Gastrocnemius medialis (tissue), 4 donors: ENCODE data around the gene ST6GALNAC2. TPM values are rescaled to one million over a fixed set of nuclear protein-coding genes. Genes with fewer than 3 reads are reported as not detected.

Source experiments
- ATAC-seq, 2 donors: fragments of 150-250 bp; one replicate each; pipeline ENCODE4 v1.9.1; 2016
- DNase-seq, 2 donors: peaks; one replicate each; pipeline ENCODE4 v3.0.0-alpha.2; 2019
- H3K27ac ChIP-seq, 4 donors: fragments of 200-600 bp; sonication (generic); 1 replicate in 1 of 4; 2 replicates in 3 of 4; pipeline ENCODE4 v1.5.1; 2016 to 2018; ENCODE audit warnings: mild to moderate bottlenecking in 2 of 4, moderate library complexity in 1 of 4
- H3K27me3 ChIP-seq, 3 donors: fragments of 200-600 bp; sonication (generic) in 2 of 3; 1 replicate in 1 of 3; 2 replicates in 2 of 3; pipeline versions ENCODE4 v1.5.1 to v1.6.0; 2016 to 2019; ENCODE audit warnings: mild to moderate bottlenecking in 1 of 3, moderate library complexity in 1 of 3
- H3K36me3 ChIP-seq, 2 donors: fragments of 200-600 bp; sonication (generic) in 1 of 2; one replicate each; pipeline ENCODE4 v1.5.1; 2017 to 2018
- H3K4me1 ChIP-seq, 2 donors: fragments of 200-600 bp; sonication (generic) in 1 of 2; one replicate each; pipeline ENCODE4 v1.5.1; 2016 to 2017; ENCODE audit warnings: mild to moderate bottlenecking in 2 of 2
- H3K4me3 ChIP-seq, 4 donors: fragments of 200-600 bp; sonication (generic) in 3 of 4; 1 replicate in 1 of 4; 2 replicates in 3 of 4; pipeline ENCODE4 v1.5.1; 2016 to 2019; ENCODE audit warnings: mild to moderate bottlenecking in 2 of 4
- H3K9me3 ChIP-seq, 3 donors: fragments of 200-600 bp; sonication (generic) in 2 of 3; 1 replicate in 1 of 3; 2 replicates in 2 of 3; pipeline ENCODE4 v1.5.1; 2016 to 2019
- CTCF ChIP-seq, 5 experiments: fragments of 450-650 bp in 3 of 5; fragments of 200-600 bp in 2 of 5; sonication (generic) in 2 of 5; IDR thresholded peaks in 4 of 5; conservative IDR thresholded peaks in 1 of 5; 1 replicate in 4 of 5; 2 replicates in 1 of 5; pipeline ENCODE4 v1.5.1; 2016 to 2019; ENCODE audit warnings: antibody characterized with exemption in 5 of 5, mild to moderate bottlenecking in 3 of 5, moderate library complexity in 3 of 5
- POLR2A ChIP-seq, 2 donors: fragments of 450-650 bp; IDR thresholded peaks; one replicate each; pipeline ENCODE4 v1.6.1; 2017; ENCODE audit warnings: antibody characterized with exemption in 2 of 2, mild to moderate bottlenecking in 2 of 2, moderate library complexity in 2 of 2
- in situ Hi-C, 4 donors: fragments of 200-750 bp; cut with MboI; loops; one replicate each; pipeline versions ENCODE4 v1.15.0 to v1.8.0; 2017; ENCODE audit warnings: low sequenced_read_pairs in 4 of 4
- intact Hi-C: fragments of 100-400 bp; cut with DNase I; formaldehyde crosslinking; loops from one replicate; pipeline ENCODE4 v1.15.1; 2023; ENCODE audit warnings: low total_unique reads
- total RNA-seq, 4 donors: library from RNA; depleted of rRNA; stranded (reverse); fragments of >200 nt; gene quantifications; one replicate each; pipeline versions ENCODE4 v1.1.0 to v1.2.3, GENCODE V29; 2016

The ST6GALNAC2 gene
- total RNA-seq, 4 donors from 2014 or later = 13.6 to 31.1 (median 27.4) TPM

DNA sequence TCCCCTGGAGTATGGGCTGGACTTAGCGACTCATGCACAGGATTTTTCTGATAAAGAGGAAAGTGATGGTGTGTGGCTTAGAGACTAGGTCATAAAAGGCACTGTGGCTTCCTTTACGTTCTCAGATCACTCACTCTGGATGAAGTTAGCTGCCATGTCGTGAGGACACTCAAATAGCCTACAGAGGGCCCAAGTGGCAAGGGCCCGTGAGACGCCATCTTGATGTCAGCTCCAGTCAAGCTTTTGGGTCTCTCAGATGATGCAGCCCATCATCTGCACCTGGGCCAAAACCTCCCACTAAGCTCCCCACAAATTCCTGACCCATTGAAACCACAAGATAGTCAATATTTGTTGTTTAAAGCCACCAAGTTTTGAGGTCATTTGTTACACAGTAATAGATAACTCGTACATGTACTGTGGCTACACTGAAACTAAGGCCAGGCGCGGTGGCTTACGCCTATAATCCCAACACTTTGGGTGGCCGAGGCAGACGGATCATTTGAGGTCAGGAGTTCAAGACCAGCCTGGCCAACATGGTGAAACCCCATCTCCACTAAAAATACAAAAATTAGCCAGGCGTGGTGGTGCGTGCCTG, 14.7 kb downstream of the ST6GALNAC2 start:
- Histone ChIP-seq H3K36me3 (peaks cover 0 to 6% of the 10 kb centered on the region in 2 donors), H3K4me1 (peaks cover 24 to 29% of the 10 kb centered on the region in 2 donors), H3K27ac (peak overlapping the region in 1 of 4 donors; percentile 69), H3K9me3 (no peaks in the 10 kb centered on the region), H3K4me3 (no peak overlapping the region), H3K27me3 (no peaks in the 10 kb centered on the region)
- ATAC-seq = no peak
- intact Hi-C loops = no loop called here
- no peak for TF ChIP-seq CTCF (IDR thresholded peaks at IDR 0.05 in 4 of 5, conservative IDR thresholded peaks at IDR 0.05 in 1 of 5)
- no peak for TF ChIP-seq POLR2A (IDR thresholded peaks at IDR 0.05)
- no peak for DNase-seq
- in situ Hi-C loops = loop anchor here in 1 of 4 donors (25.0 kb wide), 1 partner anchor 141 kb away; the partner anchor contains the start of gene MXRA7

GRCh38 chr17:76570457-76570856, 15.2 kb downstream of the ST6GALNAC2 start:
- intact Hi-C loops = no loop called here
- no peak for ATAC-seq
- Histone ChIP-seq H3K9me3 (no peaks in the 10 kb centered on the region), H3K27me3 (no peaks in the 10 kb centered on the region), H3K36me3 (peaks cover 0 to 11% of the 10 kb centered on the region in 2 donors), H3K27ac (peak overlapping the region; percentile 67 to 81 (median 73)), H3K4me3 (no peak overlapping the region), H3K4me1 (peaks cover 24 to 29% of the 10 kb centered on the region in 2 donors)
- in situ Hi-C loops = loop anchor here in 1 of 4 donors (25.0 kb wide), 1 partner anchor 142 kb away; the partner anchor contains the start of gene MXRA7
- DNase-seq = no peak
- TF ChIP-seq CTCF (IDR thresholded peaks at IDR 0.05 in 4 of 5, conservative IDR thresholded peaks at IDR 0.05 in 1 of 5) = no peak

- ATAC-seq (peak; percentile 73 to 89), DNase-seq (peak; percentile 75 to 84)
- H3K4me1 ChIP-seq = peaks cover 24 to 29% of the 10 kb centered on the region in 2 donors
- in situ Hi-C loops (loop anchor here in 1 of 4 donors (25.0 kb wide), 1 partner anchor 143 kb away; the partner anchor contains the start of gene MXRA7), intact Hi-C loops (no loop called here)
- H3K27ac ChIP-seq = peak overlapping the region; percentile 67 to 81 (median 73)
- no peak overlapping the region for H3K4me3 ChIP-seq
- peaks cover 0 to 18% of the 10 kb centered on the region in 2 donors for H3K36me3 ChIP-seq
- no peak for TF ChIP-seq POLR2A (IDR thresholded peaks at IDR 0.05)
- no peak for TF ChIP-seq CTCF (IDR thresholded peaks at IDR 0.05 in 4 of 5, conservative IDR thresholded peaks at IDR 0.05 in 1 of 5)
- H3K9me3 ChIP-seq = no peaks in the 10 kb centered on the region
- H3K27me3 ChIP-seq = no peaks in the 10 kb centered on the region
Observed at GRCh38 chr17:76569607-76570279, 15.9 kb downstream of the ST6GALNAC2 start.

GRCh38 chr17:76568811-76569221, 16.8 kb downstream of the ST6GALNAC2 start:
- Histone ChIP-seq H3K27ac (peak overlapping the region in 1 of 4 donors; percentile 72), H3K36me3 (peaks cover 0 to 21% of the 10 kb centered on the region in 2 donors), H3K9me3 (no peaks in the 10 kb centered on the region), H3K4me1 (peaks cover 24 to 29% of the 10 kb centered on the region in 2 donors), H3K27me3 (no peaks in the 10 kb centered on the region), H3K4me3 (no peak overlapping the region)
- in situ Hi-C loops = loop anchor here in 1 of 4 donors (25.0 kb wide), 1 partner anchor 143 kb away; the partner anchor contains the start of gene MXRA7
- TF ChIP-seq CTCF (IDR thresholded peaks at IDR 0.05 in 4 of 5, conservative IDR thresholded peaks at IDR 0.05 in 1 of 5) (no peak), POLR2A (IDR thresholded peaks at IDR 0.05) (no peak)
- intact Hi-C loops = no loop called here
- no peak for DNase-seq
- no peak for ATAC-seq
